ENCODE measurements around the gene APBA3. TPM values are rescaled to one million over a fixed set of nuclear protein-coding genes. Genes with fewer than 3 reads are reported as not detected.

APBA3 gene
- total RNA-seq, 4 donors from 2014 or later, result 12.5 to 30.4 (median 21.3) TPM

DNA sequence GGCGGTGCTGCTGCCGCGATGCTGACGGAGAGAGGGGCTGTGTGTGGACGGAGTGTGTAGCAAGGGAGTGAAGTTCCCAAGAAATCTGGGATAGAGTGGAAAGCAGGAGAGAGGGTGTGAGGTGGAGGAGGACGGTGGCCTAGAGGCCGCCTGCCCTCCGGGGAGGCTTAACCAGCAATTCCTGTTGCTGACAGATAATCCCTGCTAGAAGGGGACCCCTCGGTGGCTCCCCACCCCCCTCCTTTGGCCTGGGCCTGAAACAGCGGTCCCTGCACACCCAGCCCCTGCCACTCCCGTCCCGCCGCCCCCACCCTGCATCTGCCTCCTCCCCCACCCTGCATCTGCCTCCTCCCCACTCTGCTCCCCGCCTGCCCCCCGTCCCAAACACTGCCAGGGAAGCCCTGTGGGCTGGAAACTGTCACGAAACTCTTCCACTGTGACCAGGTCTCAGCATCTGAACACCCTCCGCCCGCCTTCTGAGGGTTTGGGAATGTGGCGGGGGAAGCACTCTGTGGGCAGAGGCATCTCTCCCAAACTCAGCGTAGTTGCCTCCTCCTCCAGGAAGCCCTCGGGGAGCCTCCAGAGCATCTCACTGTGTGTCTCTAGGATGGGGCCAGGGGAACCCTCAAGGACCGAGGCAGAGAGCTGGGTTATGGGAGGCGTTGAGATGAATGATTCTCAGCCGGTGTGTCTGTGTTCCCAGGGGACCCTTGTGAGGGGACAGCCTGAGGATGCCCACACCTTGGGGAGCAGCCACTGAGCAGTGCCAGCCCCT is 41.8 kb upstream of the APBA3 start:
- WGBS, 2 donors (ENCODE audit: low coverage in 1 of 2), result 71% methylated on average over 8 of the region's 24 CpGs; no CpG with 5 or more reads in 1 of the 2 donors

DNA sequence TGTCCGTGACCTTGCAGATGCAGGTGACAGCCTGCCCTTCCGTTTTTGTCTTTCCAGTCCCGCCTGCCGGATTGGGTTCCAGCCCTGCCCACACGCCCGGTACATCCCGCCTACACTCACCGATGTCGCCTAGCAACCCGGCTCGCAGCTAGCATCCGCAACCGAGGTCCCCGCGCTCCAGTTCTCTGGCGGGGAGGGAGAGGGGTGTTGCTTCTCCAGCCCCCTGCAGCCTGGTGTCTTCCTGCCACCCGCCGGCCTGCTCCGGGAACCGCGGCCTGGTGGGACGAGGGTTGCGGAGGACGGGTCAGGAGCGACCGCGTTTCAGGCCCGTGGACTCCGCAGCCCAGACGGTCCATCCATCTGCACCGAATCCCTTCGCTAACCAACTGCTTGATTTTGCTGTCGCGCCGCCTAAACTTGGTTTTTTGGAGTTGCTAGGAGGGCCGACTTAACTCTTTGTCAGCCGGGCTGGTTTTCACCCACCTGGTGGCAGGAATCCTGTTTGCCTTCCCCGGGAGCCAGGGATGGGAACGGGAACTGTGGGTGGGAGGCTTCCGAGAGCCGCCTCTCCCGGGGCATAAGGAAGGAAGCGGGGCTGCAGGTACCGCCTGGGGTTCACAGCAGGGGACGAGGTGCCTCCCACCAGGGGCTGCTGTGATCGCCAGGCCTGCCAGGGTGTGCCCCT is 40.1 kb upstream of the APBA3 start:
- Histone ChIP-seq H3K4me3 (peak overlapping the region in 1 of 2 donors; percentile 34), H3K9me3 (peaks cover 0 to 6% (median 0%) of the 10 kb centered on the region in 3 donors), H3K27ac (no peak overlapping the region), H3K36me3 (no peaks in the 10 kb centered on the region), H3K27me3 (peaks cover 75% of the 10 kb centered on the region), H3K4me1 (peaks cover 0 to 14% (median 4%) of the 10 kb centered on the region in 3 donors)
- ATAC-seq, result peak; percentile 62
- TF ChIP-seq EP300 (IDR thresholded peaks at IDR 0.05) (no peak), POLR2AphosphoS5 (IDR thresholded peaks at IDR 0.05) (no peak)
- TF ChIP-seq, protein P1, sequence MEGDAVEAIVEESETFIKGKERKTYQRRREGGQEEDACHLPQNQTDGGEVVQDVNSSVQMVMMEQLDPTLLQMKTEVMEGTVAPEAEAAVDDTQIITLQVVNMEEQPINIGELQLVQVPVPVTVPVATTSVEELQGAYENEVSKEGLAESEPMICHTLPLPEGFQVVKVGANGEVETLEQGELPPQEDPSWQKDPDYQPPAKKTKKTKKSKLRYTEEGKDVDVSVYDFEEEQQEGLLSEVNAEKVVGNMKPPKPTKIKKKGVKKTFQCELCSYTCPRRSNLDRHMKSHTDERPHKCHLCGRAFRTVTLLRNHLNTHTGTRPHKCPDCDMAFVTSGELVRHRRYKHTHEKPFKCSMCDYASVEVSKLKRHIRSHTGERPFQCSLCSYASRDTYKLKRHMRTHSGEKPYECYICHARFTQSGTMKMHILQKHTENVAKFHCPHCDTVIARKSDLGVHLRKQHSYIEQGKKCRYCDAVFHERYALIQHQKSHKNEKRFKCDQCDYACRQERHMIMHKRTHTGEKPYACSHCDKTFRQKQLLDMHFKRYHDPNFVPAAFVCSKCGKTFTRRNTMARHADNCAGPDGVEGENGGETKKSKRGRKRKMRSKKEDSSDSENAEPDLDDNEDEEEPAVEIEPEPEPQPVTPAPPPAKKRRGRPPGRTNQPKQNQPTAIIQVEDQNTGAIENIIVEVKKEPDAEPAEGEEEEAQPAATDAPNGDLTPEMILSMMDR (IDR thresholded peaks at IDR 0.05), result peak in 3 of 4 experiments; percentile 7 to 22 (median 18)
- 0 to 10% methylated on average over 2 to 10 of the region's 46 CpGs for WGBS, 2 donors (ENCODE audit: low coverage in 1 of 2)

More for the DNA sequence above, 41.8 kb upstream of the APBA3 start:
- Histone ChIP-seq H3K27me3 (peaks cover 63% of the 10 kb centered on the region), H3K4me3 (no peak overlapping the region), H3K9me3 (no peaks in the 10 kb centered on the region), H3K4me1 (peaks cover 0 to 14% (median 4%) of the 10 kb centered on the region in 3 donors), H3K27ac (no peak overlapping the region), H3K36me3 (no peaks in the 10 kb centered on the region)
- TF ChIP-seq POLR2A (IDR thresholded peaks at IDR 0.05) (no peak), EP300 (IDR thresholded peaks at IDR 0.05) (no peak), POLR2AphosphoS5 (IDR thresholded peaks at IDR 0.05) (no peak)
- TF ChIP-seq, protein P1 (IDR thresholded peaks at IDR 0.05), result no peak
- ATAC-seq, result no peak

DNA sequence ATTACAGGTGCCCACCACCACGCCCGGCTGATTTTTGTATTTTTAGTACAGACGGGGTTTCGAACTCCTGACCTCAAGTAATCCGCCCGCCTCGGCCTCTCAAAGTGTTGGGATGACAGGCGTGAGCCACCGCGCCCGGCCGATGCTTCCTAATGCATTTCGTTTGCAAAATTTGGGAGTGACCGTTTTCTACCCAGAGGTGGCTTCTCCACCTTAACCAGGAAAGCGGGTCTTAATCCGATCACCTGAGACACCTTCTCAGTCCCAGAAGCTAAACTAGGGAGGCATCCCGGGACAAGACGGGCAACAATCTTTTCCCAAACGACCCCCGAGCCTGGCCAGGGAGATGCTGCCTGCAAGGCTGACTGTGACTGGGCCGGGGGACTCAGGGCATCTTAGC is 39.5 kb upstream of the APBA3 start:
- Histone ChIP-seq H3K4me1 (peaks cover 0 to 14% (median 4%) of the 10 kb centered on the region in 3 donors), H3K9me3 (peaks cover 0 to 12% (median 0%) of the 10 kb centered on the region in 3 donors), H3K4me3 (peak overlapping the region in 1 of 2 donors; percentile 34), H3K36me3 (no peaks in the 10 kb centered on the region), H3K27me3 (peaks cover 75% of the 10 kb centered on the region), H3K27ac (no peak overlapping the region)
- 19 to 80% methylated on average over 1 to 13 of the region's 21 CpGs for WGBS, 2 donors (ENCODE audit: low coverage in 1 of 2)
- no peak for ATAC-seq
- no peak for TF ChIP-seq POLR2A (IDR thresholded peaks at IDR 0.05)
- no peak for TF ChIP-seq EP300 (IDR thresholded peaks at IDR 0.05)
- no peak for TF ChIP-seq POLR2AphosphoS5 (IDR thresholded peaks at IDR 0.05)
- TF ChIP-seq, protein P1 (IDR thresholded peaks at IDR 0.05), result no peak

DNA sequence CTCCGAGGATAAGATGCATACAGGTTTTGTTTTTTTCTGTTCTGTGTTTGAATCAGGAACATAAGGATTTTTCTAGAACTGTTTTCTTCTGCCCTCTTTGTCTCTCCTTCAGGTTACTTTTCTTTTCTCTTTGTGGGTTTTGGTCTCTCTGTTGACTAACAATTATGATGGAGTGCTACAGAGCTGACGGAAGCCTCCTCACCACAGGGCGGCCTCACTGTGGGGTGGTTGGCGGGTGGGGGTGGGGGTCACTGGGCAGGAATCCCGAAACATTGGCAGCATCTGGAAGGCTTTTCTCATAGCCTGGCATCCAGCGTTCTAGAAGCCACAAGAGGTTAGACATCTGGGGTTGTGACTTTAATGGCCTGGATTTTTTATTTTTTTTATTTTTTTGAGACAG is 36.6 kb upstream of the APBA3 start:
- TF ChIP-seq, protein P1 (IDR thresholded peaks at IDR 0.05), result no peak
- TF ChIP-seq EP300 (IDR thresholded peaks at IDR 0.05), result no peak
- no peak for TF ChIP-seq POLR2A (IDR thresholded peaks at IDR 0.05)
- TF ChIP-seq POLR2AphosphoS5 (IDR thresholded peaks at IDR 0.05), result no peak
- Histone ChIP-seq H3K27ac (no peak overlapping the region), H3K9me3 (peaks cover 0 to 13% (median 0%) of the 10 kb centered on the region in 3 donors), H3K36me3 (no peaks in the 10 kb centered on the region), H3K27me3 (peaks cover 57% of the 10 kb centered on the region), H3K4me3 (no peak overlapping the region), H3K4me1 (peaks cover 0 to 14% (median 4%) of the 10 kb centered on the region in 3 donors)
- no peak for ATAC-seq
- WGBS, 2 donors (ENCODE audit: low coverage in 1 of 2), result 58 to 86% methylated on average over 1 to 3 of the region's 6 CpGs
